ENCODE data around the gene ACSS1.

Gene ACSS1

DNA sequence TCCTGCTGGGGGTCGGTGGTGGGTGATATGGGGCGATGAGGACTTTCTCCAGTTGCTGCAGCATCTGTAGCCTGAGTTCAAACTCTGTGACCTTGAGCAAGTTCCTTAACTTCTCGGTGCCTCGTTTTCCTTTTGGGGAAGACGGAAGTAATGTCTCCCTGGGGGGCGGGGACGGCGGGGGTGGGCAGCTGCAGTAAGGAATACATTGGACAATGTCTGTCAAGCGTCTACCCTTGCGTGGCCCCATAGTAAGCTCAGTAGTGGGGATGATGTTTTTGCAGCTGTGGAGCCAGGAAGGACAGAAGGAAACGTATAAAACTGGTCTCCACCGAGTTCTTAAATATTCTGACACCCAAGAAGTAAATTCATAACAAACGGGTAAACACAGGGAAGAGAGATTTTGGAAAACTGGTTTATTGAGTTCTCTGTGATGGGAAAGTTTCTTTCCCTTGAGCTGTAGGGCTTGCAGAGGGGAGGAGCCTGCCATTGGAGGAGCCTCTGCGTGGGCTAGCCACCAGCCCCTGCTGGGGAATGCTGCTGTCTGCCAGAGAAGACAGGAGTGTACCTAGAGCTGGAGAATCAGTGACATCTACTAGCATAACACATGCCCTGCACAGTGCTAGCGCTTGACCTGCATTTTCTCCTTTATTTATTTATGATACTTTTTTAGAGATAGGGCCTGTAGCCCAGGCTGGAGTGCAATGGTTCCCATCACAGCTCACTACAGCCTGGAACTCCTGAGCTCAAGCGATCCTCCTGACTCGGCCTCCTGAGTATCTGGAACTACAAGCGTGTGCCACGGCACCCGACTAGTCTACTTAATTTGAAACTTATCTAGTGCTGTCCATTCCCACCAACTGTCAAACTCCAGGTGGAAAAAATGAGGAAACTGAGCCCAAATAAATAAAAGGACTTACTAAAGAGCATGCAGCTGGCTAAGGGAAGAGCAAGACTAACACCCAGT is 1.2 kb upstream of the ACSS1 start:
- no peak for DNase-seq

- peak in 2 of 3 experiments; percentile 64 to 71 for DNase-seq
Measured at GRCh38 chr20:25057234-25058050, 497 bp downstream of the ACSS1 start.

DNA sequence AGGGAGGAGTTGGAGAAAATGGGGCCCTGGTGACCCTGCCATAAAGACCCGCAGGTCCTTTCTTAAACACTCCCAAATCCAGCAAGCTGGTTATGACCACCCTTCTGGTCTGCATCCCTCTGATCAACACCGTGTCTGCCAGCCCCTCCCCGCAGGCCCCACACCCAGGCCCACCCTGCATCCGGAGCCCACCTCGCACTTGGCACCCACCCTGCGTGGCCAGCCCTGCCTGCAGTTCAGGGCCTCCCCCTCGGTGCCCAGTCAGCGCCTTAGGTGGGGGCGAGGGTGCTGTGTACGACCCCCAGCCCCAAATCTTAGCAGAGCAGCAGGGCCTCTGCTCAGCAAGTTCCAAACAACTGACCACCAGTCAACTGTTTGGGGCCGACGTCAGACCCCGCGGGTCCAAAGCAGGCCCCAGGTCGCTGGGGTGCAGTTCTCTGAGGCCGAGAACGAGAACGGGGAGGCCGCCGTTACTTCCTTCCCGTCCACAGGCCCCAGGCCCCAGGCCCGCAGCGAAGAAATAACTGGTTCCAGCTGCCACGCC is 1.2 kb downstream of the ACSS1 start:
- no peak for DNase-seq

- no peak for DNase-seq
Measured at GRCh38 chr20:25055711-25056495, 2.0 kb downstream of the ACSS1 start.

DNA sequence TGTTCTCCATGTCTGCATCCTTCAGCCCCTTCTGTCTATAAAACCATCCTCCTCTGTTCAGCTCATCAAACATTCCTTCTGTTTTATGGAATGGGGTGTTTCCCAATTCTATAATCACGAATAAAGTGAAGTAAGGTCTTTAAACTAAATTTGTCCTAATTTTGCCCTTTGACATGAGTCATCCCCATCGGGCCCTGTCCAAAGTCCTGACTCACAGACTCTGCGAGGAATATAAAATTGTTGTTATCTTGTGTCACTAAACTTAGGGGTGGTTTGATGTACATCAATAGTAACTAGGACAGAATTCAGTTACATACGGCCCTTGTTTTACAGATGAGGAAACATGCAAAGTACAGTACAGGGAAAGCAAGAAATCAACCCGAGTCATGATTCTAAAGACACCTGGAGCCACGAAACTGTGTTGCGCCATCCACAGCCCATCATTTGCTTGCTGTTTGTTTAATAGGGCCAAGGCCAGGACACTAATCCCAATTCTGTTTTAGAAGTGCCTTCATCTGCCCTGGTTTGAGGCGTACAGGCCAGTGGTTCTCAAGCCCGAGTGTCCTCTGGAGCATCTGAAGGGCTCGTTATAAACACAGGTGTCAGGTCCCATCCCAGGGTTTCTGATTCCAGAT is 2.8 kb downstream of the ACSS1 start:
- DNase-seq = no peak

DNA sequence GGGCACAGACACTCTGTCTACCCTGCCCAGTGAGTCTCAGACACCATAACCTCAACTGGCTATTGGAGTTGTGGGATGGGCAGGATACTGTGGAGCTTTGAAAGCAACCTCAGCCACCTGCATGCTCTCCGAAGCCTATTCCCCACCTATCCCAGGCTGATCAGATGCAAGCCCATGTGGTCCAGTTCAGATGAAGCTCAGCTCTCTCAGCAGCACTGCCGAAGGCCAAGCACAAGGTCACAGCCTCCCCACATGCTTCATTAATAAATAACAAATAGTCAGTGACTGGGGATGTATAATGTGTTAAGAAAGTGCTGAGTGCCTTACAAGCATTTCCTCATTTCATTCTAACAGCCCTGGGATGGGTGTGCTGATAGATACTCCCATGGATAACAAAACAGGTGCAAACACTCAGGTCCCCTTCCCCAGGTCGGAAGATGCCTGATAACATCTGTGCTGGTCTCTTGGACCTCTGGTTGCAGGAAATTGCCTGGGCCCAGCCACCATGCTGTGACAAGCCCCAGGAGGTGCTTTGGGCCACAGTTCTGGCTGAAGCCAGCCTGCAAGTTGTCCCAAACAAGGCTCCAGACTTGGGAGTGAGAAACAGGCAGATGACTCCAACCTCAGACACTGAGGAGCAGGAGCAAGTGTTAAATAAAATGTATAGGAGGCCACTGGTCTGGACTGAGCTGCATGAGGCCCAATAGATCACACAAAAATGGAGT is 3.7 kb downstream of the ACSS1 start:
- no peak for DNase-seq

DNA sequence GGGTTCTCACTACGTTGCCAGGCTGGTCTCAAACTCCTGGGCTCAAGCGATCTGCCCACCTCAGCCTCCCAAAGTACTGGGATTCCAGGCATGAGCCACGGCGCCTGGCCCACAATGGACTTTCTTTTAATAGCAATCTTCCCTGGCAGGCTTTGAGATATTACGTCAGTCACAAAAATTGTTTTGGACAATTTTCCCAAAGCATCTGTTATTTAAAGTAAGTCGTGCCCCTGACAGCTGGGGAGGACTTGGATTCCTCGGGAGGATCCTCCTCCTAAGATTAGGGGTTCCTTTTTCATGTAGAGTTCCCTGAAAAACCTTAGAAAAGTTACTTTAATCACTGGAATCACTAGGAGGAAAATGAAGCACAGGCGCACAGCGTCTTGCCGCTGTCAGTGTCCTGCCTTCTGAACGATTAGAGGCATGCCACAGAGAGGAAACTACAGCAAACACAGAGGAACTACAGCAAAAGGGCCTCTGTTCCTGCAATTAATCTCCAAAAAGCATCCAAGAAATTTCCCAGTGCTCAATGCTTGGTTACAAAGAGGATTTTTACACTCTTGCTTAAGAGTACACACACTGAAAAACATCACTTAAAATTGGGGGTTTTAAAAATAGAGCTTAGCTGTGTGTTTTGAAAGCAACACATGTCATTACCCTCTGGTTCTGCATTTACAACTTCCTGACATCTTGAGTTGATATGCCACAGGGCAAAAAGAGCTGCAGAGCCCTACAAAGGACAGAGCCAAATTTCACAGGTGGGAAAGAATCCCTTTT is 4.5 kb downstream of the ACSS1 start:
- DNase-seq = peak in 1 of 3 experiments; percentile 17

DNA sequence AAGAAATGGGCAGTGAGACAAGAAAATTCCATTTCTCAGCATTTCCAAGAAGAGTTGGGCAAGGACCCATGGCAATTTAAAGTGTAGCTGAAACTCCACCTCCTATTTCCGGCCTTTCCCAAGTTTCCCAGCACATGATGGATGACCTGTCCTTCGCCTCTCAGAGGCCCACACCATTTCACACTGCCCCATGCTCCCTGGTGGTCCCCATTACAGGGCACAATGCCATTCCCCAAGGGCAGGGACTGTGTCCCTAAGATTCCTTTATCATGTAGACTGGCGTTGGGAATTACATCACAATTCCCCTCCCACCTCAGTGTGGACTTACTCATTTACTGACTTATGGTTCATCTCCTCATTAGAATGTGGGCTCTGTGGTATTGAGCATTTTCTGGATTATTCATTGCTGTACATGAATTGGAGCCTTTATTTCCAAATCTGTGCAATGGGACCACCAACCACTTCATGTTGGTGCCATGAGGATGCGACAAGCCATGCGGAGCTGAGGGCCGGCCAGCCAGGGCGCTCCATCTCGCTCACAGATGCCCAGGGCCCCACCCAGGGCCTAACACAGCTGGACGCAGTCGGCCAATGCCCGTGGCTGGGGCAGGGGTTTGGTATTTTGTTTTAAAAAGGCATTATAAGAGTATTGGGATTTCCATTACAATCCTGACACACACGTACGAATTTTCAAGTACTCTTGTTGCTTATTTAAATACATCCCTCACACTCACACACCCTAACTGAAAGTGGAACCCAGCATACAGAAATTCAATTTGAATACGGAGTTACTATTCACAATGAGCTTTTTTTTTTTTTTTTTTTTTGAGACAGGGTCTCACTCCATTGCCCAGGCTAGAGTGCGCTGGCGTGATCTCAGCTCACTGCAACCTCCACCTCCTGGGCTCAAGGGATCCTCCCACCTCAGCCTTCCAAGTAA is 5.4 kb downstream of the ACSS1 start:
- DNase-seq = no peak

GRCh38 chr20:25051386-25052155 is 6.4 kb downstream of the ACSS1 start:
- no peak for DNase-seq

DNA sequence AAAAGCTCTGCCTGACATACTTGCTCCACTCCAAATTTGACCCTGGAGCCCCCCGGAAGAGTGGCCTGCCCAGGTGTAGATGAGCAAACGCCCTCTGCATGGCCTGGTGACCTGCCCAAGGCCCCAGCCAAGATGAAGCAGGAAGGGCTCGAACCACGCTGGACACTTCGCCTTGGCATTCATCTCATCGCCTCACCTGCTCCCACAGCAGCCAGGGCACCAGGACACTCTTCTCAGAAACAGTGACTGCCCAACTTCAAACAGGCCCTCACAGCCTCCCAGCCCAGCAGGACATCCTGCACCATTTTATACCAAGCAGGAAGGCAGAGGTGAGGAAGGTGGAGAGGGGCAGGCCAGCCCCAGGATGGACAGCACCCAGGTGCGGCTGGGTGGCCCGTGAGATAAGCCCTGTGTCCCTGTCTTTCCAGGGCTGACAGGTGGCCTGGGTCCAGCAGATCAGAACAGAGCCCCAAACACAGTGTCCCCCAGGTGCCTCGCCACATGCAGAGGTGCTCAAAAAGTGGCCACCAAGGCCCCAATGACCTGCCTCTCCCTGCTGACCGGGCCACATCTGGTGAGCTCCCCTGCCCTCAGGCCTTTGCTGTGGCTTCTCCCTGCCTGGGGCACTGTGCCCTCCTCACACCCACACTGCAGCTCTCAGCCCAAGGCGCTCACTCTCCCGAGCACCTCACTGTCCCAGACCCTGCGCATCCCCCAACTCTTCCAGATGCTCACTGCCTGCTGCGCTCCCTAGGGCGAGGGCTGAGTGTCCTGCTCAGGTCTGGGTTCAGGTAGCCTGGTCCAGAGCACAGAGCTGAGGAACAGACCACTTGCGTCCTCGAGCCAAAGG is 7.2 kb downstream of the ACSS1 start:
- DNase-seq = no peak

DNA sequence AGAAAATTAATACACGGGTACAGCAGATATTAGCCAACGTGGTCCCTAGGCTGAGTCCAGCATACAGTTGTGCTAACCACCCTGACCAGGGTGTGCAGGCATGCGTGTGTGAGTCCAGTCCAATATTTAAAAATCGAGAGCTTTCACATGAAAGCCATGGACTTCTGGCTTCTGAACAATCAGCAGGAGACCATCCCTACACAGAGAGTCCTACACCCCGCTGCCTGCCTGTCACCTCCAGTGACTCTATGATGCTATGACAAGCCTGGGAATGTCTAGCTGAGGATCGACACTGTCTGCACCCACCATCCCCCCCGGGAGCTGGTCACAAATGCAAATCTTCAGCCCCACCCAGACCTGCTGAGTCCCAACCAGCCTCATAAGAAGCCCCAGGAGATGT is 7.9 kb downstream of the ACSS1 start:
- DNase-seq = no peak

GRCh38 chr20:25049261-25050060 is 8.5 kb downstream of the ACSS1 start:
- DNase-seq = peak in 1 of 3 experiments; percentile 8

DNA sequence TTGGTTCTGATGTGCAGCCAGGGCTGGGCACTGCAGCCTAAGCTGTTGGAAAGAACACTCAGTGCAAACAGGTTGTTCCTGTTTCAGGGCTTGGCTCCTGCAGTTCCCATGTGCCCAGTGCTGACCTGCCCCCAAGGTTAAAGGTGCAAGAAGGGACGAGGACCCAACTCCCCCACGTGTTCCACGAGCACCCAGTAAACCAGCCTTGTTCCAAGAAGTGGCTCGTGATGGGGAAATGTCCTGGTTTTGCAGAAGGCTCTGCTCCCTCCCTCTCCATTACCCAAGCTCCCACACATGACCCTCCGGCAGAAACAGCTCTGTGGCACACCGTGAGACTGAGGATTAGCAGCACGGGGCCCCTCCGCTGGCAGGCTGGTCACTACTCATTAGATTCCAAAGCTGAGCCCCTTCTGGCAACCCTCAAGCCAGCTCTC is 9.4 kb downstream of the ACSS1 start:
- no peak for DNase-seq

GRCh38 chr20:25047766-25048165 is 10.2 kb downstream of the ACSS1 start:
- DNase-seq = no peak

DNA sequence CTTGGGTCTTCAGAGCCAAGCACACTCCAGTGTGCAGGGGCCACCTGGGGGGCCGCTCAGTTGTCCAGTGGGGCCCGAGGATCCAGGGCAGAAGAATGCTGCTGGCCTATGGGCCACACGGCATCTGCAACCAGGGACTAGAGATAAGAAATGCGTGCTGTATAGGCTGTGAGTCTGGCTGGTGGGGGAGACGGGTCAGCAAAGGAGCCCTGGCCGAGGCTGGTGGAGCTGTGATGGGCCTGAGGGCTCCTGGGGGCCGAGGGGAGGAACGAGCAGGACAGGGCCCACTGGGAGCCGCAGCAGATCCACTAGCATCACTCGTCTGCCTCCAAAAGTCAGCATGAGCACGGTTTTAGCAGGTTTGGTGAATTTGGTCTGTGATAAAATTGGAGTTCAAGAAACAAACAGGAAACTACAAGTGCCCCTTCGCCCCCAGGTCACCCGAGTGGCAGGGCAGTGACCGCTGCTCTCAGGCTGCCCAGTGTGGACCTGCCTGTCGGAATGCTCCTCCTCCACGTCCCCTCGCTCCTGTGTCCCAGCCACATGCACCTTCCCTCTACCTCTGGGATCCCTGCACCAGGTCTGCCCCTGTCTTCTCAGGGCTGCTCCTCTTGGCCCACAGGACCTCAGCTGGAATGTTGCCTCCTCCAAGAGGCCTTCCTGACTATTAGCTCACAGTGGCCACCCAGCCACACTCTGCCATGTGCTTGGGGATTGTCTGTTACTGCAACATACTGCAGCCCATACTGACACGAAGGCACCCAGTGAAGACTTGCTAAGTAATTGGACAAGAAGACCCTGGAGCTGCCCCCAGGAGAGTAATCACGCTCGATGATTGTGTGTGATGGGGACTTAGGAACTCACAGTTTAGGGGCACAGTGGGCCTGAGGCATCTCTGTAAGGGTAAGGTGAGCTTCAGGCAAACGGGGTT is 10.9 kb downstream of the ACSS1 start:
- no peak for DNase-seq

All from NCI-H1417 (cell line).